Activated CD4-positive, alpha-beta T cell treated with anti-CD3 and anti-CD28 coated beads, Interleukin-10, Interleukin-2, amounts not matched to agents 100 ng/mL and 50 ng/mL, durations not matched to agents 16 hours and 8 hours (primary cell): Measurements from ENCODE around the gene CLEC4E.
"Not testable (repeated sequence)": the region's sequence is repeated elsewhere in the genome, so short reads cannot be mapped to it uniquely, and the experiment has no call there.

Experiments used
- DNase-seq: peaks from one replicate; pipeline ENCODE4 v3.0.0-alpha.2; 2020

CLEC4E gene, protein sequence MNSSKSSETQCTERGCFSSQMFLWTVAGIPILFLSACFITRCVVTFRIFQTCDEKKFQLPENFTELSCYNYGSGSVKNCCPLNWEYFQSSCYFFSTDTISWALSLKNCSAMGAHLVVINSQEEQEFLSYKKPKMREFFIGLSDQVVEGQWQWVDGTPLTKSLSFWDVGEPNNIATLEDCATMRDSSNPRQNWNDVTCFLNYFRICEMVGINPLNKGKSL

DNA sequence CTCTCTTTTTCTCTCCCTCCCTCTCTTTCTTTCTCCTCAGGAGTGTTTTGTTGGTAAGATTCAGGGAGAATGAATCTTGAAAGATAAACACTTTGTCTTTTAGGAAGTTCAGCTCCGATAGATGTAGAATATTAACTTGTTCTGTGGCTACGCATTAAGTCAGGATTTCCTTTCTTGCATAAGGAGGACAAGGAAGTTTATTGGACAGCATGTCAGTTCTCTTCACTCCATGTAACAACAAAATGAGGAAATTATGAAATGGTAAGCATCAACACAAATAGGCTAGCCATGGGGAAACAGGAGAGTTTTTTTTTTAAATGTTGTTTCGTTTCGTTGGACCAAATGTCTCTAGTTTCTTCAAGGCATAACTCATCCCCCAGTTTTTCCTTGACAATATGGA lies at the start of gene CLEC4E:
TSS of gene CLEC4E (minus strand) at position 75 of the 400 bp plus-strand sequence. CDS start 108 bp downstream, outside the sequence.
- DNase-seq = not testable (repeated sequence)

DNA sequence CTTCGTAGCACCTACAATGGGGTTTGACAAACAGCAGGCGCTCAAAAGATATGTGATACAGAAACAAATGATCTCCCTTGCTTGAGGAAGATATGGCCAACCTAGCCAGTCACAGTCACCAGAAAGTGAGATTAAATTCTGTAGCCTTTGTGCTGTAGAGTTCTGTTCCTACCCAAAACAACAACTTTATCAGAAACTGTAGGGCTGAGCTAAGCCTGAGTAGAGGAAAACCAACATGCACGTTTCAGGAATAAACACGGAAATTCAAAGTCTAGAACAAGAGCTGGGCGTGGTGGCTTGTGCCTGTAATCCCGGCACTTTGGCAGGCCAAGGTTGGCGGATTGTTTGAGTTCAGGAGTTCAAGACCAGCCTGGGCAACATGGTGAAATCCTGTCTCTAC lies 49.0 kb upstream of the CLEC4E start:
- DNase-seq = no peak

DNA sequence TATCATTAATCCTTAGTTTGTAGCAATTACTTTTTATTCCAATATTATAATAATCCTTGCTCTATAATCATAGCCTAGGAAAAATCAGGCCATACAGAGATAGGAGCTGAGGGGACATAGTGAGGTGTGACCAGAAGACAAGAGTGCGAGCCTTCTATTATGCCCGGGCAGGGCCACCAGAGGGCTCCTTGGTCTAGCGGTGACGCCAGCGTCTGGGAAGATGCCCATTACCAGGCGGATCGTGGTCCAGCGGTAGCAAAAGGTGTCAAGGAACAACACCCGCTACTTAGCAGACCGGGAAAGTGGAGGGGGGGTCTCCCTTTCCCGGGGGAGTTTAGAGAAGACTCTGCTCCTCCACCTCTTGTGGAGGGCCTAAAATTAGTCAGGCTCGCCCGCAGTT lies 43.8 kb upstream of the CLEC4E start:
- DNase-seq = not testable (repeated sequence)

DNA sequence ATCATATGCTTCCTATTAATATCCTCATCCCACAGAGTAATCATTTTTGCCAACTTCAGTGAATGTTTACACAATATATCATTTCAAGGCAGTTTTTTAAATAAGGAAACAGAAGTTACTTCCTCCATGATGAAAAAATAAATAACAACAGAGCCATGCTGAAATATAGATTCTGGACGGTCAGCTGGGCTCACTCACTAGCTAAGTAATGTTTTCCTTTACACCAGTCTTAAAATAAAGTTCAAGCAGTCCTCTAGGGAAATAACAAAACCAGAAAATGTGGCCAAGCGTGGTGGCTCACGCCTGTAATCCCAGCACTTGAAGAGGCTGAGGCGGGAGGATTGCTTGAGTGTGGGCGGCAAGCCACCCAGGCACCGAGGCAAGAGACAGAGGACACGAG lies 43.3 kb upstream of the CLEC4E start:
- DNase-seq = no peak

DNA sequence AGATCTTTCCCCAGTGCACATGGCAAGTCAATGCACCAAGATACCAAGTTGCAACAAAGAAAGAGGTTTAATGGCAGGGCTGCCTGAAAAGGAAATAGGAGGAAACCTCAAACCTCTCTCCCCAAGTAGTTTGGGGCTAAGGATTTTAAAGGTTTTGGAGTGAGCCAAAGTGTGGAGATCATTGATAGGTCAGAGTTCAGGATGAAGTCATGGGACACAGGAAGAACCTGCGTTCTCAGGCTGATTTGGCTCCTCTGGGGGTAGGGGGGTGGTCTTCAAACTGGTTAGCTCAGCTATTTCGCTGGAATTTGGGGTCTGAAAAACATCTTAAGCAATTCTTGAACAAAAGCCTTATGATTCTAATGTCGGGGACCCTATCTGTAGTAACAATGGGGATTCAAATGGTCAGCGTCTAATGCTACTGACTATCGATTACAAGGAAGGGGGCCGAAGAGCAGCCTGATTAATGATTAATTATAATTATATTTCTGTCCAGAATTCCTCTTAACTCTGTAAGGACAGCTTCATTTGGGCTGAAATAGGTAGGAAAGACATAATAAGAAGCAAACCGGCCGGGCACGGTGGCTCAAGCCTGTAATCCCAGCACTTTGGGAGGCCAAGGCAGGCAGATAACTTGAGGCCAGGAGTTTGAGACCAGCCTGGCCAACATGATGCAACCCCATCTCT lies 40.5 kb upstream of the CLEC4E start:
- no peak for DNase-seq

DNA sequence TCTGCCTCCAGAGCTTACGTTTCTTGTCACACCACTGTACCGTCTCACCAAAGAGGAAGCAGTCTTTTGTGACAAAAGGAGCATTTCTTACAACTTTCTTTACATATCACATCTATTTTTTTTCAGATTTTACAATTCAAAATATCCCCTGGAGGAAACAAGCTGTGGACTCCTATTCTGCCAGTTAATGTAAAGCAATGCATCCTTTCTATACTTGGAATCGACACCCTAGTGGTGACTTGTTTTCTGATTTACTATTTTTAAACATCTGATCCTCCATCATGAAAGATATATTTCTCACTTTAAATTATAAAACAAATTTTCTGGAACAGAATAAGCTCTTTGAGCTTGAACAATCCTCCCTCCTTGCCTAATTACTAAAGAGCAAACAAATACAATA lies 37.2 kb upstream of the CLEC4E start:
- DNase-seq = no peak

DNA sequence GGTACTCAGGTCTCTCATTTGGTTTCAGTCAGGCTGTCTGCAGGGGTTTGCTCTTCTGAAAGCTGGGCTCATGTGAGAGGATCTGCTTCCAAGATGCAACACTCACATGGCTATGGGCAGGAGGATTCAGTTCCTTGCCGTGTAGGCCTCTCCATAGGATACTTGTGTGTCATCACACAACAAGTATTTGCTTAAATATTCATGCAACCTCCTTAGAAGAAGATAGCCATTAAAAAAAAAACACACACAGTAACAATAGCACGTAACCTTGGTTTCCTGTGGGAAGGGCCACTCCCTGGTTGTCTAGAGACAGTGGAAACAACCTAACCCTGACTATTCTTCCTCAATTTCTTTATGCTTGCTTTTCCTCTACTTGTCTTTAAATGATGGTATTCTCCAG lies 31.8 kb upstream of the CLEC4E start:
- no peak for DNase-seq

DNA sequence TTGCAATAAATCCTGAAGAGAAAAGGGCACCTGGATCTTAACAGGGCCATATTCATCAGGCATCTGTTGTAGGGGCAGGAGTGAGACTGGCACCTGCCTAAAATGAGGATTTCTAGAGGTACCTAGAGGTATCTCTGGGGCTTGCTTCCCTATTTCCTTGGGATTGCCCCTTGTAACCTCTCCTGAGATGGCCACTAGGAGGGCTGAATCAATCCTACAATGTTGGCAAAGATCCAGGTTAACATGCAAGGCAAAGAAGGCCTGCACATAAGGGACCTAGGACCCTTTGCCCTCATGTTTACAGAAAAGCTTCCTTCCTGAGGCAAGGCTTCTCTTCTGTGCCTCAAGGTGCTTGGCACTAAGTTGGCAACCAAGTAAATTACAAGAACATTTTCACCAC lies 25.8 kb upstream of the CLEC4E start:
- no peak for DNase-seq

DNA sequence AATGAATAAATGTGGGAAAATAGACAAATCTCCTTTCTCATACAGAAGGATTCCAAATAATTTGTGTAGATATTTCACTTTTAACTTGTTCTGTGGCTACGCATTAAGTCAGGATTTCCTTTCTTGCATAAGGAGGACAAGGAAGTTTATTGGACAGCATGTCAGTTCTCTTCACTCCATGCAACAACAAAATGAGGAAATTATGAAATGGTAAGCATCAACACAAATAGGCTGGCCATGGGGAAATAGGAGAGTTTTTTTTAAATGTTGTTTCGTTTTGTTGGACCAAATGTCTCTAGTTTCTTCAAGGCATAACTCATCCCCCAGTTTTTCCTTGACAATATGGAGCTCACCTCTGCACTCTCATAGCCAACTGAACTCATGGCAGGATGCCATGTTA lies 25.3 kb upstream of the CLEC4E start:
- not testable (repeated sequence) for DNase-seq

DNA sequence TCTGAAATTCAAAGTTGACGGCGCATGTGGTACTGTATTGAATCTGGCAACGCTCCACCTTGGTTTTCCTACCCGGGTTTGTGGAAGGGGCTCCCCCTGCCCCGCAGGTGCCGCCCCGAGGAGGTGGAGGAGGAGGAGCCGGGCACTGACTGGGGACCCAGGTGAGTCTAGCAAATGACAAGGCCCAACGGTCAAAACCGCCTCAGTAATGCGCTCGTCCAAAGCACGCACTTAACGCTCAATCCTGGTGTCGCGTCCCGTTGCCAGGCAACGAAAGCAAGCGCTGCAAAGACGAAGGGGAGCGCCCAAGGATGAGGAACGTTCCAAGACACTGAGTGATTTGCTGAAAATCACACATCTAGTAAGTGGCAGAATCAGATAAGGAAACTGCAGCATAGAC lies 24.0 kb upstream of the CLEC4E start:
- no peak for DNase-seq

DNA sequence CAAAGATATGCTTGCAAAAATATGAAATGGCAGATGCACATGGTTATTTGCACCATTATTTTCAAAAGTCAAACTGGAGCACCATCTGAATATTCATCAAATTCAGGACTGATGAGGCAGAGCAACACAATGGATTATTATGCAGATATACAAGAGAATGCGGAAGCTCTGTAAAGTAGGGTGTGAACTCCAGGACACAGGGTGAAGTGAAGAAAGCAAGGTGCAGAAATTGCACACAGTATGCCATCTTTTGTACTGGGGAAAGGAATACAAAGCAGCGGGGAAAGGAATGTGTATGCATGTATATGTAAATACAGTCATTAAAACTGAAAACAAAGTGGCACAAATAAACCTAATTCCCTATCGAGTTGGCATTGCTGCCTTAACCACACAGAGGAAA lies 22.7 kb upstream of the CLEC4E start:
- DNase-seq = no peak

DNA sequence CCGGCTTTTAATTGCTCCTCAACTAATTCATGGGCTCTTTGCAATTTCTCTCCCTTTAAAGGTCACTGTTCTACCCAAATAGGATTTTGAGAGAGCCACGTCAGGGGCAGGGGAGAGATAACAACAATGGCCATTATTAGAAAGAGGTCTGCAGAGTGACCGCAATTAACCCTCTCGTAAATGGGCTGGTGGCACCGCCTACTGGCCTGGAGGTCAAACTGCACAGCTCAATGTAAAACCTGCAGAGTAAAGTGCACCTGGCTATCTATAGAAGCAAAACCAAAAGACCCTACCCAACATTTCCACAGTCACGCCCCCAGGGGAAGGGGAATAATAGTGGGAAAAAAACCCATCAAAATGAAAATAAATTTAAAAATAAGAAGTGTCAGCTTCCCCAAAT lies 21.6 kb upstream of the CLEC4E start:
- peak; percentile 17 for DNase-seq

DNA sequence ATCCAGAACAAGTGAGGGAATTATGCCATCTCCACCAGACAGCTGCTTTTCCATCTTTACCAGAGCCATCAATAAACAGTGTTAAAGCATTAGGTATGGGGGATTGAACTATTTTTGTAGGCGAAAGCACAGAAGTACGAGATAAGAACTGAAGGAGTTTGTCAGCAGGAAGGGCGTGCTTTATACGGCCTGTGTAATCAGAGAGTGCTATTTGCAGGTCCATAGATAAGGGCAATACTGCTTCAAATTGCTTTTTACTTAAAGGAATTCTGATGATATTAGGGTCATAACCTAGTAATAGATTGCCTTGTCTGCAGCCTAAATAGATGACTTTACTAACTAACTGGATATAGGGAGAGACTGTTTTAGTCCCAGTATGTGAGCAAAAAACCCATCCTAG lies 20.3 kb upstream of the CLEC4E start:
- DNase-seq = no peak

DNA sequence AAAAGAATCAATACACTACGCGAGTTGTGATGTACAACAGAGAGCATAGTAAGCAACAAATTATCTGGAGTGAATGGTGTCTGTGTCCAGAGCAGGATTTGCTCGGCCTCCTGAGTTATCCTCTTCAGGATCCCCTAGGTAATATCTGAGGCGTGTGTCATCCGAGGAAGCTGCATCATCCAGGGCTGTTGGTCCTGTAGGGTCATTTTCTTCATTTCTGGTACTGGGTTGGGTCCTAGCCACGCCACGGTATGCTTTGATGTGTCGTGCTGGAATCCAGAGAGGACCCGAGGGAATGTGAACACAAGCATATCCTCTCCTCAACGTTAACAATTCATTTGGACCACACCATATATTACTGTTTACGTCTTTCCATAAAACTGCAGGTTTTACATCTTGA lies 19.0 kb upstream of the CLEC4E start:
- no peak for DNase-seq

DNA sequence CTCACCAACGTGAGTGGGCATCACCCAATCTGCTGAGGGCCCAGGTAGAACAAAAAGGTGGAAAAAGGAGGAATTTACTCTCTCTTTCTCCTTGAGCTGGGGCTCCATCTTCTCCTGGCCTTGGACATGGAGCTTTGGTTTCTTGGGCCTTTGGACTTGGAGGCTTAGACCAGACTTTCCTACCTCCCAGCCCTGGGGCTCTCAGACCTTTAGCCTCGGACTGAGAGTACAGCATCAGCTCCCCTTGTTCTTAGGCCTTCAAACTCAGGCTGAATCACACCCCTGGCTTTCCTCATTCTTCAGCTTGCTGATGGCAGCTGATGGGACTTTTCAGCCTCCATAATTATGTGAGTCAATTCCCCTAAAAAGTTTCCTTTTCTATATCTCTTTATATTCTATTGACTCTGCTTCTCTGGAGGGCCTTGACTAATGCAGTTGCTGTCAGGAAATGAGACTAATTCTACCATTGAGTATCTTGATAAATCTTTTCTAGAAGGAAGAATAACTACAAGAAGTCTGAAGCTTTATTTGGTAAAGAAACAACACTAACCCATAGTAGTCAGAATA lies 15.9 kb upstream of the CLEC4E start:
- DNase-seq = no peak

DNA sequence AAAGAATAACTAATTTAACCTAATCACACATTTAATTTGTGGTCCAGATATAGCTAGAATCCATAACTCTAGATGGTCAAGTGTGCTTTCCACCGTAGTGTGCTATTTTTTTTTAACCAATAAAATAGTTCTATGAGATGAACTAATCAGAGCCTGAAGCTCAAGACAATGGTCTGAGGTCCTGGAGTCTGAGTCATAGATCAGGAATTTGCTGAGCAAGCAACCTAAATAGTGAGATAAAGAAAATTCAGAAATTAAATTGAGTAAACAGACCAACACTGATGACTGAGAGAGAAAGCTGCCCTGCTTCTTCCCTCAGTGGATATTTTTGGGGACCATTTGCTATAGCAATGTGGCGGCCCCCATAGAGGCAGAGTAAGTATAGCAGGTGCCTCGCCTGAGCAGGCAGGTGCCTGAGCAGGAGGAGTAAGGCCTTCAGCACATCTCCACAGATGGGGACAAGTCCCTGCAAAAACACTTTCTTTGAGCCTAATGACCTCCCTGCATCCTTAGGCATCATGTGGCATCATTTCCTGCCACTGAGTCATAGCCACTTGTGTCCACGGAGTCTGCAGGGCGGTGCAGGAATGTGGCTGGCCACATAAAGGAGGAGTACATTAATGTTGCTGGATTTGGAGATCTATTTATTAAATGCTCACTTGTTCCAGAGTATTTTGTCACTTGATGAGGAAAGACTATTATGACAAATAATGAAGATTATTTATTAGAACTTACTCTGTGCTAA lies 13.9 kb upstream of the CLEC4E start:
- no peak for DNase-seq

DNA sequence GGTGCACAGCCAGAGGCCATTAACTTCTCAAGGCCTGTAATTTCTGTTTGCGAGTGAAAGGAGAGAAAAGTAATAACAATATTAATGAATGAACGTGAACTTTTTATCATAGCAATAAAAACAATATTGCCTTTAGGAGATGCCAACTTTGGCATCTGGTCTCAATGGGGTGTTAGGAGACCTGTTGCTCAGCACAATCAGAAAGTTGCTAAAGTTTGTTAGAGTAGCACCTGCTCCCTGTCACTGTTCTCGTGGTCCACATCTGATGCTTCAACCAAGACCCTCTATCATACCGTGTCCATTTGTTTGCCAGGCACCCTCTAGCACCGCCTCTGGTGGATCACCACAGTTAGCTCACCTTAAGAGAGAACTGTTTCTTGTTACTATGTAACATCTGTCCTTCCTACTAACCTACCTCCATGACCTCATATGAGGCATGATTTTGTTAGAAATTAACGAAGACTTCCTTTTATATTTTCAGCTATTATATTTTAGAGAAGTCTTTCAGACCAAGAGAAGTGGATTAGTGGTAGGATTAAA lies 12.5 kb upstream of the CLEC4E start:
- no peak for DNase-seq

DNA sequence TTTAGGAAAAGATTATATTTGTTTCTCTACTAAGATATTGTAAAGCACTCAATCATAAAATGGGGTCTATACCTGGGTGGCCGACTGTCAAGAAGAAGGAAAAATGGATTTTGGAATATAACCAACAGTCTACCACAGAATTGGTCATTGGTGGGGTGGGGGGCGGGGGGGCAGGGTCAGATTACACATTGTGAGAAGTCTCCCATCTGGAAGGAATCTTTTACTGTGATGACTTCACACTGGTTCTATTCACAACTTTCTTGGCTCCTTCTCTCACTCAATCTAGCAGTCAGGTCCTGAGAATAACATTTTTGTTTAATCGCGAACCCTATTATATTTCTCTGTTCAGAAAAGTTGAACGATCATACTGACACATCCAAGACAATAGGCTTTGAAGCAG lies 8.7 kb upstream of the CLEC4E start:
- DNase-seq = no peak

DNA sequence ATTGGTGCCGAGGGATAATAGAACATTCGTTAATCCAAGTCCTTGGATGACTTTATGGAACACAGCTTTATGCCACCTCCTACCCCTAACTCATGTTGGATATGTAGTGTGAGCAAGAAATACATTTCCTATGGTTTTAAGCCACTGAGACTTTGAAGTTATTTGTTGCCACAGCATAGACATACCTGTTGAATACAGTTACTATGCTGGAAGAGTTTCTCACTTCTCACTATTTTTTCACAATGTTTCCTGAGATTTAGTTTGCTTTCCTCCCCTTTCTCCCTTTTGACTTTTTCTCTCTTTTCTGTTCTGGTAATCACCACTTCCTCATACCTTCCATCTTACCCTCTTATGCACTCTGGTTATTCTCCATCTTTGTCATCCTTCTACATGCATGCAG lies 7.5 kb upstream of the CLEC4E start:
- DNase-seq = no peak

DNA sequence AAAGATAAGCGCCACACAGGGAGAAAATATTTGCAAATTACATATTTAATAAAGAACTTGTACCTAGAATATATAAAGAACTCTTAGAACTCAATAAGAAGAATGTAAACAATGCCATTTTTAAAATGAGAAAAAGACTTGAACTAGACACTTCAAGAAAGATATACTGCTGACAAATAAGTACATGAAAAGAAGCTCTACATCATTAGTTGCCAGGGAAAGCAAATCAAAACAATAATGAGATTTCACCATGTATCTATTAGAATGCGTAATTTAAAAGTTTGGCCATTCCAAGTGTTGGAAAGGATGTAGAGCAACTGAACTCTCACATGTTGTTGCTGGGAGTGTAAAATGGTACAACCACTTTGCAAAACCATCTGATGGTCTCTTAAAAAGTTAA lies 6.9 kb upstream of the CLEC4E start:
- no peak for DNase-seq

DNA sequence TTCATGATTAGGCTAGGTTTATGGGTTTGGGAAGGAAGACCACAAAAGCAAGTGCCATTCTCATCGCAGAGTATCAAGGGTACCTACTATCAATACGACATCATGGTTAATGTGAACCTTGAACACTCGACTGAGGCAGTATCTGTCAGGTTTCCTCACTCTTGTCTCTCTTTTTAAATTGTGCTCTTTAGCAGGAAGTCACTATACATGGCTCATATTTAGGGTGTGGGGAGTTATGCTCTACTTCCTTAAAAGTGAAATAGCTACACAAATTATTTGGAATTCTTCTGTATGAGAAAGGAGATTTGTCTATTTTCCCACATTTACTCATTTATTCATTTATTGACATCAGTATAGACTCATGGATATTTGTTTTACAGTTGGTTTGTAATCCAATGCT lies 5.9 kb upstream of the CLEC4E start:
- DNase-seq = no peak

DNA sequence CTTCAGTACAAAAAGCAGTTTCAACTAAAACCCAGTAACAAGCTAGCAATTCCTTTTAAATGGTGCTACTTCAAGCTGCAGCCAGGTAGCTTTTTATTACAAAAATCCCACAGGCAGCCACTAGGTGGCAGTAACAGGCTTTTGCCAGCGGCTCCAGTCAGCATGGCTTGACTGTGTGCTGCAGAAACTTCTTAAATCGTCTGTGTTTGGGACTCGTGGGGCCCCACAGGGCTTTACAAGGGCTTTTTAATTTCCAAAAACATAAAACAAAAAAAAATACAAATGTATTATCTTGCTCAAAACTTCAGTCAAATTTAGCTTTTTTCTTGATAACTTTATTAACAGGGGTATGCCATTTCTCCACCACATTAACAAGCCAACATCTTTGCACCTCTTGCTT lies 3.6 kb upstream of the CLEC4E start:
- peak; percentile 74 for DNase-seq

DNA sequence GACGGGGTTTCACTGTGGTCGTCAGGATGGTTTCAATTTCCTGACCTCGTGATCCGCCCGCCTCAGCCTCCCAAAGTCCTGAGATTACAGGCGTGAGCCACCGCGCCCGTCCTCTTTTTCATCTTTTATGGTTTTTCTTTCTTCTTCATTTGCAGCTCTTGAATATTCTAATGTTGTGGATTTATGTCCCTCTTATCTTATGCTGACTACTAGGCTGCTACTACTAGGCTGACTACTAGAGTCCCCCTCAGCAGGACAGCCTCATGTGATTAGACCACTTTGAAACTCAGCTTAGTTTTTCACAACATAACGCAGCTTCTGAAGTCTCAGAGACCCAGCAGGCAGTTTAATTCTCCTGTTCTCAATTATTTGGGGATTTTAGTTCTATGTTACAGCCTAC lies 857 bp upstream of the CLEC4E start:
- DNase-seq = no peak

DNA sequence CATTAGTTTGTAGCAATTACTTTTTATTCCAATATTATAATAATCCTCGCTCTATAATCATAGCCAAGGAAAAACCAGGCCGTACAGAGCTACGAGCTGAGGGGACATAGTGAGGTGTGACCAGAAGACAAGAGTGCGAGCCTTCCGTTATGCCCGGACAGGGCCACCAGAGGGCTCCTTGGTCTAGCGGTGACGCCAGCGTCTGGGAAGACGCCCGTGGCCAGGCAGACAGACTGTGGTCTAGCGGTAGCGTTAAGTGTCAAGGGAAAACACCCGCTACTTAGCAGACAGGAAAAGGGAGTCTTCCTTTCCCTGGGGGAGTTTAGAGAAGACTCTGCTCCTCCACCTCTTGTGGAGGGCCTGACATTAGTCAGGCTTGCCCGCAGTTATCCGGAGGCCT lies 2.9 kb downstream of the CLEC4E start:
- DNase-seq = not testable (repeated sequence)
